Keratinocyte (primary cell): ENCODE results near the gene DNPEP. TPM values are rescaled to one million over a fixed set of nuclear protein-coding genes. Genes with fewer than 3 reads are reported as not detected.

Experiments used
- DNase-seq: peaks from one replicate; pipeline ENCODE4 v3.0.0-alpha.2; 2011; ENCODE audit warnings: low read depth, missing footprints, low spot score
- FAIRE-seq: peaks from 2 replicates; lab custom pipeline; 2011; peaks lifted over from hg19 to GRCh38; lab: Jason Lieb, UNC
- H2AFZ ChIP-seq: 2 replicates; pipeline ENCODE4 v1.6.0; 2012; ENCODE audit warnings: low read length, control low read depth, inconsistent platforms; ENCODE audit not compliant: control insufficient read depth
- H3K27ac ChIP-seq: 2 replicates; pipeline ENCODE4 v1.5.1; 2011; ENCODE audit warnings: low read length; ENCODE audit not compliant: control insufficient read depth, insufficient read depth
- H3K27me3 ChIP-seq: 3 replicates; pipeline ENCODE4 v1.6.0; 2011; ENCODE audit warnings: low read length; ENCODE audit not compliant: control insufficient read depth, insufficient read depth; ENCODE audit errors: extremely low read depth
- H3K36me3 ChIP-seq, 2 experiments: 2 replicates in 1 of 2; 3 replicates in 1 of 2; pipeline ENCODE4 v1.5.1; 2011; ENCODE audit warnings: low read length in 2 of 2, mild to moderate bottlenecking in 1 of 2; ENCODE audit not compliant: control insufficient read depth in 2 of 2, insufficient read depth in 2 of 2; ENCODE audit errors: extremely low read depth in 1 of 2
- H3K4me1 ChIP-seq: 3 replicates; pipeline ENCODE4 v1.5.1; 2011; ENCODE audit warnings: low read length; ENCODE audit not compliant: control insufficient read depth, insufficient read depth; ENCODE audit errors: extremely low read depth
- H3K4me2 ChIP-seq: 3 replicates; pipeline ENCODE4 v1.6.0; 2011; ENCODE audit warnings: low read depth, low read length; ENCODE audit not compliant: control insufficient read depth, insufficient read depth; ENCODE audit errors: extremely low read depth
- H3K4me3 ChIP-seq, 3 experiments: fragments of 200-600 bp in 1 of 3; sonication (generic) in 1 of 3; 2 replicates in 2 of 3; 3 replicates in 1 of 3; pipeline ENCODE4 v1.5.1; 2011 to 2016; ENCODE audit warnings: low read length in 3 of 3, mild to moderate bottlenecking in 3 of 3, control low read depth in 2 of 3, inconsistent platforms in 1 of 3, low read depth in 1 of 3, mixed read lengths in 1 of 3, mixed run types in 1 of 3, moderate library complexity in 1 of 3; ENCODE audit not compliant: control insufficient read depth in 2 of 3, insufficient read depth in 2 of 3; ENCODE audit errors: extremely low read depth in 1 of 3
- H3K79me2 ChIP-seq: 2 replicates; pipeline ENCODE4 v1.6.0; 2012; ENCODE audit warnings: low read length; ENCODE audit not compliant: control insufficient read depth, insufficient read depth
- H3K9ac ChIP-seq: 3 replicates; pipeline ENCODE4 v1.6.0; 2011; ENCODE audit warnings: low read length; ENCODE audit not compliant: control insufficient read depth, insufficient read depth; ENCODE audit errors: extremely low read depth
- H3K9me1 ChIP-seq: 3 replicates; pipeline ENCODE4 v1.6.0; 2011; ENCODE audit warnings: low read length; ENCODE audit not compliant: control insufficient read depth, insufficient read depth; ENCODE audit errors: extremely low read depth
- H3K9me3 ChIP-seq: 2 replicates; pipeline ENCODE4 v1.5.1; 2012; ENCODE audit warnings: low read depth, low read length; ENCODE audit not compliant: control insufficient read depth
- H4K20me1 ChIP-seq: 3 replicates; pipeline ENCODE4 v1.6.0; 2011; ENCODE audit warnings: low read length; ENCODE audit not compliant: control insufficient read depth, insufficient read depth; ENCODE audit errors: extremely low read depth
- CTCF ChIP-seq, 3 experiments: IDR thresholded peaks in 1 of 3; conservative IDR thresholded peaks in 1 of 3; optimal IDR thresholded peaks in 1 of 3; 2 replicates in 2 of 3; 3 replicates in 1 of 3; pipeline versions ENCODE3 to v1.5.1; 2011; ENCODE audit warnings: low read length in 3 of 3, mild to moderate bottlenecking in 3 of 3, moderate library complexity in 2 of 3, control low read depth in 1 of 3, inconsistent platforms in 1 of 3; ENCODE audit not compliant: insufficient read depth in 2 of 3; ENCODE audit errors: extremely low read depth in 1 of 3
- EZH2 ChIP-seq: IDR thresholded peaks from one replicate; pipeline ENCODE4 v1.6.1; 2012; ENCODE audit warnings: inconsistent platforms, mild to moderate bottlenecking, low read length, moderate library complexity
- dilution Hi-C: fragments of 300-500 bp; cut with MboI; formaldehyde crosslinking; loops from one replicate; pipeline ENCODE4 v1.7.0; 2020; ENCODE audit warnings: low sequenced_read_pairs; ENCODE audit not compliant: extremely low pct_ligation_motif_present
- polyA plus RNA-seq, 5 experiments: library from polyadenylated mRNA; depleted of rRNA in 3 of 5; stranded (reverse) in 3 of 5; stranded (forward) in 1 of 5; unstranded in 1 of 5; fragments of >200 nt; gene quantifications; 1 replicate in 1 of 5; 2 replicates in 3 of 5; 3 replicates in 1 of 5; pipeline versions ENCODE4 v1.2.1 to v1.2.3, GENCODE V29; 2011 to 2012; ENCODE audit warnings: missing spikeins in 2 of 5, low read depth in 1 of 5, low replicate concordance in 1 of 5

The DNPEP gene
- polyA plus RNA-seq, 1 donor (not counting 4 experiments of a cell fraction or from before 2014, with no cell fraction given): 34.1 TPM

- H3K27ac ChIP-seq: no peak overlapping the region
Observed at GRCh38 chr2:219425238-219426067, 37.7 kb upstream of the DNPEP start.

GRCh38 chr2:219423652-219424377 lies 36.1 kb upstream of the DNPEP start:
- TF ChIP-seq CTCF (optimal IDR thresholded peaks at IDR 0.05 in 1 of 3, IDR thresholded peaks at IDR 0.05 in 1 of 3, conservative IDR thresholded peaks at IDR 0.05 in 1 of 3; ENCODE audit: extremely low read depth in 1 of 3, insufficient read depth in 2 of 3, low read length in 3 of 3) (no peak), EZH2 (no peak)
- no peak overlapping the region for H3K4me3 ChIP-seq
- no peaks in the 10 kb centered on the region for H3K36me3 ChIP-seq
- H3K79me2 ChIP-seq: no peaks in the 10 kb centered on the region
- FAIRE-seq (no peak), DNase-seq (no peak)
- no peaks in the 10 kb centered on the region for H4K20me1 ChIP-seq
- no peak overlapping the region for H3K4me2 ChIP-seq
- no peak overlapping the region for H3K9ac ChIP-seq
- no peak overlapping the region for H2AFZ ChIP-seq
- no peaks in the 10 kb centered on the region for H3K9me1 ChIP-seq
- no peaks in the 10 kb centered on the region for H3K9me3 ChIP-seq
- H3K27me3 ChIP-seq: peaks cover 21% of the 10 kb centered on the region
- dilution Hi-C loops: no loop called here
- no peaks in the 10 kb centered on the region for H3K4me1 ChIP-seq
- no peak overlapping the region for H3K27ac ChIP-seq

More at GRCh38 chr2:219425238-219426067, 37.7 kb upstream of the DNPEP start:
- Histone ChIP-seq H3K9ac (no peak overlapping the region), H3K4me3 (no peak overlapping the region), H3K9me1 (no peaks in the 10 kb centered on the region), H3K27me3 (peaks cover 6% of the 10 kb centered on the region), H2AFZ (no peak overlapping the region), H3K9me3 (no peaks in the 10 kb centered on the region), H3K4me1 (no peaks in the 10 kb centered on the region), H3K4me2 (no peak overlapping the region), H3K36me3 (no peaks in the 10 kb centered on the region), H3K79me2 (no peaks in the 10 kb centered on the region), H4K20me1 (no peaks in the 10 kb centered on the region)
- FAIRE-seq (no peak), DNase-seq (no peak)
- TF ChIP-seq CTCF (optimal IDR thresholded peaks at IDR 0.05 in 1 of 3, IDR thresholded peaks at IDR 0.05 in 1 of 3, conservative IDR thresholded peaks at IDR 0.05 in 1 of 3; ENCODE audit: extremely low read depth in 1 of 3, insufficient read depth in 2 of 3, low read length in 3 of 3) (no peak), EZH2 (no peak)
- dilution Hi-C loops: no loop called here
